Epithelial cell of esophagus (primary cell): ENCODE results near the gene FAM83B.
A peak's percentile ranks its signal among the peaks of the same experiment; 100 is the strongest.
"Not testable (repeated sequence)": the region's sequence is repeated elsewhere in the genome, so short reads cannot be mapped to it uniquely, and the experiment has no call there.

Source experiments
- DNase-seq: peaks from one replicate; pipeline ENCODE4 v3.0.0; 2010; ENCODE audit warnings: low read depth
- H3K4me3 ChIP-seq: 2 replicates; pipeline ENCODE4 v1.5.1; 2011; ENCODE audit warnings: mild to moderate bottlenecking, low read length, control low read depth
- TF ChIP-seq, protein P1 (sequence below): IDR thresholded peaks from 2 replicates; pipeline ENCODE4 v1.5.1; 2011; ENCODE audit warnings: low read depth, mild to moderate bottlenecking, low read length, control low read depth, inconsistent platforms; ENCODE audit not compliant: insufficient read depth; ENCODE audit errors: missing control alignments

FAM83B gene

DNA sequence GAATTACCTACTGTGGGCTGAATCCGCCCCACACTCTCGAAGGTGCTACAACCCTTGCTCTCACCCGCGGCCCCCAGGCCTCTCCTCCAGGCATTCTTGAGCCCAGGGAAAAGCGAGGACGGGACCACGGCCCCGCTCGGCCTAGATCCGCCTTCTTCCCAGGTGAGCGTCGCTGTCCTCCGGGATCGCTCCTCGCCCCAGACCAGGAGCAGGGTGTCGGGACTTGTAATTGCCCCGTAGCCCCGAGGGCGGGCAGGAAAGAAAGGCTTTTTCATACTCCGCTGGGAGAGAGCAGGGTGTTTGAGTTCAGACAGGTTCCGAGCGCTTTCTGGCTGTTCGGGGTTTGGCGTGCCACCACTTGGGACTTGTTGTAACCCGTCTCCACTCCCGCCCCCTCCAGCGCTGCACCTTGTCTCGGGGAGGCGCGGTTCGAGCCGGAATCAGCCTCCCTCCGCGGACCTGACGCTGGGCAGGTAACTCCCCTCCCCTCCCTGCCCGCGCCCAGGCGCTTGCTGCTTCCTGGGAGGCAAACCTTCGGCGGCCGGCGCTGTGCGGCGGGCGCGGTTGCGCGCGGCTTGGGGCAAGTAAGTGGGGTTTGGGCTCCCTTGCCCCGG is at the start of gene FAM83B:
Gene FAM83B (plus strand): TSS at position 529 of the 614 bp plus-strand sequence. CDS start 23,476 bp downstream, outside the sequence.
- peak within 1 kb of the TSS; percentile 95 for H3K4me3 ChIP-seq
- DNase-seq, result peak; percentile 100
- TF ChIP-seq, protein P1, sequence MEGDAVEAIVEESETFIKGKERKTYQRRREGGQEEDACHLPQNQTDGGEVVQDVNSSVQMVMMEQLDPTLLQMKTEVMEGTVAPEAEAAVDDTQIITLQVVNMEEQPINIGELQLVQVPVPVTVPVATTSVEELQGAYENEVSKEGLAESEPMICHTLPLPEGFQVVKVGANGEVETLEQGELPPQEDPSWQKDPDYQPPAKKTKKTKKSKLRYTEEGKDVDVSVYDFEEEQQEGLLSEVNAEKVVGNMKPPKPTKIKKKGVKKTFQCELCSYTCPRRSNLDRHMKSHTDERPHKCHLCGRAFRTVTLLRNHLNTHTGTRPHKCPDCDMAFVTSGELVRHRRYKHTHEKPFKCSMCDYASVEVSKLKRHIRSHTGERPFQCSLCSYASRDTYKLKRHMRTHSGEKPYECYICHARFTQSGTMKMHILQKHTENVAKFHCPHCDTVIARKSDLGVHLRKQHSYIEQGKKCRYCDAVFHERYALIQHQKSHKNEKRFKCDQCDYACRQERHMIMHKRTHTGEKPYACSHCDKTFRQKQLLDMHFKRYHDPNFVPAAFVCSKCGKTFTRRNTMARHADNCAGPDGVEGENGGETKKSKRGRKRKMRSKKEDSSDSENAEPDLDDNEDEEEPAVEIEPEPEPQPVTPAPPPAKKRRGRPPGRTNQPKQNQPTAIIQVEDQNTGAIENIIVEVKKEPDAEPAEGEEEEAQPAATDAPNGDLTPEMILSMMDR, result no peak

DNA sequence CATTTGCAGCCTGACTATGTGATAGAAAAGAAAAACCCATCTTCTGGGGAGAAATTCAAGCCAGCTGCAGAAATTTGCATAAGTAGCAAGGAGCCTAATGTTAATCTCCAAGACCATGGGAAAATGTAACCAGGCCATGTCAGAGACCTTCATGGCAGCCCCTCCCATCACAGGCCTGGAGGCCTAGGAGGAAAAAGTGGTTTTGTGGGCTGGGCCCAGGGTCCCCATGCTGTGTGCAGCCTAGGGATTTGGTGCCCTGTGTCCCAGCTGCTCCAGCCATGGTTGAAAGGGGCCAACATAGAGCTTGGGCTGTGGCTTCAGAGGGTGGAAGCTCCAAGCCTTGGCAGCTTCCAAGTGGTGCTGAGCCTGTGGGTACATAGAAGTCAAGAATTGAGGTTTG is 49.7 kb upstream of the FAM83B start:
- not testable (repeated sequence) for H3K4me3 ChIP-seq, DNase-seq

- no peak for DNase-seq
- TF ChIP-seq, protein P1, result no peak
Observed at GRCh38 chr6:54800050-54800600, 46.4 kb upstream of the FAM83B start.

DNA sequence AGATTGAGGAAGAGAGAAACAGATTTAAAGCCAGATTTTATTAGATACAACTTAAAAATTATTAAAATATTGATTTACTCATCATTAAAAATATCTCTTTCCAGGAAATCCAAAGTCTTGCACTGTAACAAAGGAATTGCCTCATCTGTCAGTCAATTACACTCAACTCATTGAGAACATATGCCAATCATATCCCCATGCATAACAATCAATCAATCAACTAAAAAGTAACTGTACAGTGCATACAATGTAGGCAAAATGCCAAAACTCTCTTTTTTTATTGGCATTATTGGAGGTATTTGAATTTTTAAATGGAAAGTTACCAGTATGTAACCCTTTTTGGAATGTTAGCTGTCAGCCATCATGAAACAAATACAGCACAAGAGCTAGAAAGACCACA is 45.3 kb upstream of the FAM83B start:
- DNase-seq, result no peak
- TF ChIP-seq, protein P1, result no peak
- H3K4me3 ChIP-seq, result no peak overlapping the region

More at GRCh38 chr6:54800050-54800600, 46.4 kb upstream of the FAM83B start:
- no peak overlapping the region for H3K4me3 ChIP-seq

DNA sequence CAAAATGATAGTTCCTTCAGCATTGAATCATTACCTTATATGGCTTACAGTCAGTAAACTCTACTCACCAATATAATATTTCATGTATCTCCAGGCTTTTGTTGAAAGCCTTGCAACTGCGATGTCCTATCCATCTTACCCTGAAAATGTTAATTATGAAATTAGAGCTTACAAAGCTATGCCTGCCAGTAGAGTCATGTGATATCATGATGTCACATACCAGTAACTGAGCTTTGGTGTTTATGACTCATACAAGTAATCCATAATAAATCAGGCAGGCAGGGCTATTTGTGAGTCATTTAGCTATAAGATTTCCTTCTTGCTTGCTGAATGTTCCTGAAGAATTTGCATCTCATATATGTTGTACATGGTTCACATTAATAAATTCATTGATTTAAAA is 44.9 kb upstream of the FAM83B start:
- H3K4me3 ChIP-seq, result no peak overlapping the region
- peak; percentile 90 for DNase-seq

GRCh38 chr6:54802775-54803634 is 43.6 kb upstream of the FAM83B start:
- H3K4me3 ChIP-seq, result no peak overlapping the region
- TF ChIP-seq, protein P1, result no peak
- DNase-seq, result peak; percentile 70

More for the DNA sequence above, 44.9 kb upstream of the FAM83B start:
- TF ChIP-seq, protein P1, result no peak

GRCh38 chr6:54805077-54805476 is 41.5 kb upstream of the FAM83B start:
- DNase-seq, result no peak
- no peak overlapping the region for H3K4me3 ChIP-seq
- TF ChIP-seq, protein P1, result no peak
